GM21526 (cell line): ENCODE results near the gene PODNL1.
"Not testable (repeated sequence)": the region's sequence is repeated elsewhere in the genome, so short reads cannot be mapped to it uniquely, and the experiment has no call there.

ENCODE experiments used
- ATAC-seq: cut with Tn5 transposase; IDR thresholded peaks from one replicate; pipeline ENCODE4 v1.9.1; 2021; ENCODE audit warnings: moderate library complexity; ENCODE audit not compliant: unreplicated experiment, low FRiP score

The PODNL1 gene

GRCh38 chr19:13930402-13930801 is 7.8 kb downstream of the PODNL1 start:
- no peak for ATAC-seq

DNA sequence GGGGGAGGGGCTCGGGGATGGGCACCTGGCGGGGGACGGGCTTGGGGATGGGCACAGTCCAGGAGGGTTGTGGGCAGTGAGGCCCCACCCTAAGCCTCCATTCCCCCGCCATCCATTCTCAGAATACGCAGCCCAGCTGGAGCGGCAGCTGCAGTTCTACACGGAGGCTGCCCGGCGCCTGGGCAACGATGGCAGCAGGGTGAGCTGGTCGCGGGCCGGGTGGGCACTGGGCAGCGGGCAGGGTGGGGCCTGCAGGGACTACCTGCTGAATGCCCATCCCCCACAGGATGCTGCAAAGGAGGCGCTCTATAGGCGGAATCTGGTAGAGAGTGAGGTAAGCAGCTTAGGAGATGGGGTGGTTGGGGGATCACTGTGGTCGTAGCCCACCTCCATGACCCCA is 8.3 kb downstream of the PODNL1 start:
- ATAC-seq: no peak

- no peak for ATAC-seq
These were observed 8.9 kb downstream of the PODNL1 start for GRCh38 chr19:13929340-13929739.

DNA sequence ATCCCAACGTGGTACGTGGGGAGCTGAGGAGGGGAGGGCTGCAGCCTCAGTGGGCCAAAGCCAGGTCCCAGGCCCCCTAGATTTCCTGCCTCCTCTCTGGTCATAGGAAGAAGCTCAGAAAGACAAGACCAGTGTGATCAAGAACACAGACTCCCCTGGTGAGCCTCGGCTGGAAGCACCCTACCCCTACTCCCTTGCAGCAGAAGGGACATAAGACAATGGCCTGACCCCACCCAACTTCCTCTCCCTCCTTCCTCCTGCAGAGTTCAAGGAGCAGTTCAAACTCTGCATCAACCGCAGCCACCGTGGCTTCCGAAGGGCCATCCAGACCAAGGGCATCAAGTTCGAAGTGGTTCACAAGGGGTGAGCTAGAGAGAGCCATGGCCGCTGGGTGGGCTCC is 11.5 kb downstream of the PODNL1 start:
- no peak for ATAC-seq

DNA sequence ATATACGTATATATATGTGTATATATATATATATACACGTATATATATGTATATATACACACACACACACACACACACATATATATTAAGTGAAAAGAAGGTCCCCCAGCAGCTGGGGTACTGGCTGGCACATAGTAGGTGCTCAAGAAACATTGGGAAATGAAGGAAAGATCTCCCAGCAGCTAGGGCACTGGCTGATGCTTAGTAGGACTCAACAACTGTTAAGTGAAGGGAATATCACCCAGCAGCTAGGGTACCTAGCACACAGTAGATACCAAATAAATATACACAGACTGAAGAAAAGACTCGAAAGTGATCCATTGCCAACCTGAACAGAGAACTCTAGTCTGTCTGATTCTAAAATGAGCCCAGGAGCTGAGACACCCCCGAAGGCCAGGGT is 12.2 kb downstream of the PODNL1 start:
- ATAC-seq: no peak

DNA sequence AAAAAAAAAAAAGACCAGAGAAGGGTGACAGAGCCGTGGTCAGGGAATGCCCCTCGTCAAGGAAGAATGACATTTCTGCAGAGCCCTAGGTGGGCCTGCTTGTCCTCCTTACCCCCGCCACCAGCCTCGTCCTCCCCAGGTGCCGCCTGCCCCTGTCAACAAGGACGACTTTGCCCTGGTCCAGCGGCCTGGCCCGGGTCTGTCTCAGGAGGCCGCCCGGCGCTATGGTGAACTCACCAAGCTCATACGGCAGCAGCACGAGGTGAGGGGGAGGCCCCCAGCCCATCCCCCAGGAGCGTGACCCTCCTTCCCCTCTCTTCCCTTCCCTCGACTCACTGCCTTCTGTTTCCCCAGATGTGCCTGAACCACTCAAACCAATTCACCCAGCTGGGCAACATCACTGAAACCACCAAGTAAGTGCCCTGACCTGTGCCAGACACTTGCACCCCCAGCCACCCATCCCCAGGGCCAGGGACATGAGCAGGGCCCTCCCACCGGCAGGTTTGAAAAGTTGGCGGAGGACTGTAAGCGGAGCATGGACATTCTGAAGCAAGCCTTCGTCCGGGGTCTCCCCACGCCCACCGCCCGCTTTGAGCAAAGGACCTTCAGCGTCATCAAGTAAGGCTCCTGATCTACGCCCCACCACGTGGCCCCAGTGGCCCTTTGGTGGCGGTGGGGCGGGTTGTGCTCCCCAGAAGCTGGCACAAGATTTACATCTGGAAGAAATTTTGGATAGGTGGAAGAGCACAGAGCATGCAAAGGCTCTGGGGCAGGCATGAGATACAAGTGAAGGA is 14.8 kb downstream of the PODNL1 start:
- ATAC-seq: no peak

DNA sequence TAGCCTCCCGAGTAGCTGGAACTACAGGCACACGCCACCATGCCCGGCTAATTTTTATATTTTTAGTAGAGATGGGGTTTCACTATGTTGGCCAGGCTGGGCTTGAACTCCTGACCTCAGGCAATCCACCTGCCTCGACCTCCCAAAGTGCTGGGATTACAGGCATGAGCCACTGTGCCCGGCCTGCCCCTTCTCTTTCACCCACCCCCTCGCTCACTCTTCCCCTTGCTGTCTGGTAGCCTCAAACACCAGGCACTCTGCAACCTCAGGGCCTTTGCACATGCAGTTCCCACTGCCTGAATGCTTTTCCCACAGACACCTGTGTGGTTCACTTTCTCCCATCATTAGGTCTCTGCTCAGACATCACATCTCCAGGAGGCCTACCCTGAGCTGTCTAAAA is 16.1 kb downstream of the PODNL1 start:
- ATAC-seq: not testable (repeated sequence)

DNA sequence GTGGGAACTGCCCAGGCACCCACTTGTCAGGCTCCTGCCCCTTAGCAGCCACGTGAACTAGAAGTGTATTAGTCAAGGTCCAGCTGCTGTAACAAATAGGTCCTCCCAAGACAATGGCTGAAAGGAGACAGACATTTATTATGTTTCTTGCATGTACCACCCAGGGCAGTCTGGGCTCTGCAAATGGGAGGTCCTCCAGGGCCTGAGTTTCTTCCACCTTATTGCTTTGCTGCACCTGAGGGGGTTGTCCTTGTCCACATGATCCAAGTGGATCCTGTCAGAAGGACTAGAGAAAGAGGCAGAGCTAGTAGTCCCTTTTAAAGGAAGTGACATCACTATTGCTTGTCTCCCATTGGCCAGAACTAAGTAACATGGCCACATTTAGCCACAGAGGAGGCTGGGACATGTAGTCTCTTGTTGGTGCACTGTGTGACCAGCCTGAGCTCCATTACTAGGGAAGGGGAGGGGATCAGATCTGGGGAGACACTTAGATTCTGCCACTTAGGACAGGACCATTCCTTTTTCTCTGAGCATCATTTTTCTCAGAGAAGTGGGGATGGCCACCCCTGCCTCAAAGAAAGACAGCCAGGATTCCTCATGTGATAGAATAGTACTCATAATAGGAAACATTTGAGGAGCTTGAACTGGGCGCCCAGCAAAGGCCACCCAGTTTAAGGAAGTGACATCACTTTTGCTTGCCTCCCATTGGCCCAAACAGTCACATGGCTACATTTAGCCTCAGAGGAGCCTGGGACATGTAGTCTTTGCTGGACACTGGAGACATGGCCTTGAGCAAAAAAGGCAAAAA is 17.1 kb downstream of the PODNL1 start:
- no peak for ATAC-seq

DNA sequence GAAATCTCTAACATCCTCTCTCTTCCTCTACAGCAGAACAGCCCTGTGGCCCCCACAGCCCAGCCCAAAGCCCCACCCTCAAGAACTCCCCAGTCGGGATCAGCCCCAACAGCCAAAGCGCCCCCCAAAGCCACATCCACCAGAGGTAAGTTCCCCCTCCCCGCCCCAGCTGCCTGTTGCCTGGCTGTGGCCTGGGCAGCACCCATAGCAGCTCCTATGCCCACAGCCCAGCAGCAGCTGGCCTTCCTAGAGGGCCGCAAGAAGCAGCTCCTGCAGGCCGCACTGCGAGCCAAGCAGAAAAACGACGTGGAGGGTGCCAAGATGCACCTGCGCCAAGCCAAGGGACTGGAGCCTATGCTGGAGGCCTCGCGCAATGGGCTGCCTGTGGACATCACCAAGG is 17.7 kb downstream of the PODNL1 start:
- ATAC-seq: no peak

DNA sequence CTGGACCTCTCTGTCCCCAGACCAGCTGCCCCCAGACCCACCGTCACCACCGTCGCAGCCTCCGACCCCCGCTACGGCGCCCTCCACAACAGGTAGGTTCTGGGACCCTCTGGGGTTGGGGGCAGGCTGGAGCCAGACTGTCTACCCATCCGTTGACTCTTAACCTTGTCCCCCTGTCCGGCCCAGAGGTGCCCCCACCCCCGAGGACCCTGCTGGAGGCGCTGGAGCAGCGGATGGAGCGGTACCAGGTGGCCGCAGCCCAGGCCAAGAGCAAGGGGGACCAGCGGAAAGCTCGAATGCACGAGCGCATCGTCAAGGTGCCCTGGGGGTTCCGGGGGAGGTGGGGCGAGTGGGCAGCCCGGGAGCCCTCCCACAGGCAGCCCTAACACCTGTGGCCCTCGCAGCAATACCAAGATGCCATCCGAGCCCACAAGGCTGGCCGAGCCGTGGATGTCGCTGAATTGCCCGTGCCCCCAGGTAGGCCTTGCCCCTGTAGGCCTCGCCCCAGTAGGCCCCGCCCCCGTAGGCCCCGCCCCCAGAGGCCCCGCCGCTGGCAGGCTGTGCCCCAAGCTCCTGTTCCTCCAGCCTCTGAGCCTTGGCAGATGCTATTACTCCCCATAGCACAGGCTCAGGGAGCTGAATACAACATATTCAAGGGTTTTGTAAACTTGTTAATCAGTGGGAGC is 19.3 kb downstream of the PODNL1 start:
- no peak for ATAC-seq

GRCh38 chr19:13917888-13918406 is 20.3 kb downstream of the PODNL1 start:
- ATAC-seq: no peak

DNA sequence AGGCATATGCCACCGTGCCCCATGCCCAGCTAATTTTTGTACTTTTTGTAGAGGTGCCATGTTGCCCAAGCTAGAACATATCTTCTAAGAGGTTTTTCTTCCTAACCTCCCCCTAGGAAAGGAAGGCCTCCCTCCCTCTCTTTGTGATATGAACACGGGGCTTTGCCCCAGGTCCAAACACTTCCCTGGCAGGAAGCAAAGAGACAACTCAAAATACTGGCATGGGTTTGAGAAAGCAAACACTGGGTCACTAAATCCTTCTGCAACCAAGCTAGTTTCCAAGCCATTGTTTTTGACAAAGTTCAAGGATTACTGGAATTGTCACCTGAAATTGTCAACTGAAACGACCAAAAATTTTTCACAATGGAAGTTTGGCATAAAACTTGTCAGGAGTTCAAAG is 23.4 kb downstream of the PODNL1 start:
- no peak for ATAC-seq

DNA sequence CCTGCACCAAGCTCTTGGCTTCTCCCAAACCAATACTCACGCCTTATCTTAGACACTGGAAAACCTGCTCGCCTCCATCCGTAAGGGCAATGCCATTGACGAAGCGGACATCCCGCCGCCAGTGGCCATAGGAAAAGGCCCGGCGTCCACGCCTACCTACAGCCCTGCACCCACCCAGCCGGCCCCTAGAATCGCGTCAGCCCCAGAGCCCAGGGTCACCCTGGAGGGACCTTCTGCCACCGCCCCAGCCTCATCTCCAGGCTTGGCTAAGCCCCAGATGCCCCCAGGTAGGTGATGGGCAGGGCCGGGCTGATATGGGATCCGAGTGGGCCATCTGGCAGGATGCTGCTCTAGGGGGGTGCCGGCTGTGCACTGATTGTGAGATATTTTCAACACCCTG is 24.9 kb downstream of the PODNL1 start:
- ATAC-seq: no peak

- ATAC-seq: no peak
These were observed 28.8 kb downstream of the PODNL1 start for GRCh38 chr19:13909430-13909829.

GRCh38 chr19:13908674-13909073 is 29.5 kb downstream of the PODNL1 start:
- no peak for ATAC-seq

GRCh38 chr19:13906910-13907309 is 31.3 kb downstream of the PODNL1 start:
- no peak for ATAC-seq

DNA sequence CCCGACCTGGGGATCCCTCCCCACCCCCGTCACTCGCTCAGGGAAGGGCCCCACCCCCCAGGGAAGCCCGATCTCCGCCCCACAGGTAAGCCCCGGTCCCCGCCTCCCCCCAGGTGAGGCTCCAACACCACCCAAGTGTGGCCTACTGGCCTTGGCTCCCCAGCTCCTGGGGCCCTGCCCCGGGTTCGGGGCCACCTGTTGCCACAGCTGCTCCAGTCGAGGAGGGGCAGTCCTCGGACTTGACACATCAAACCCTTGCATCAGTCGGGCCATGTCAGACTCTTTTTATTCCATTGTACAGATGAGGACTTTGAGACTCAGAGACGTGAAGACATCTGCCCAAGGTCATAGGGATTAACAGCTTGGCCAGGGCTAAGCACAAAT is 31.7 kb downstream of the PODNL1 start:
- ATAC-seq: peak; percentile 9

GRCh38 chr19:13905634-13906520 is 32.3 kb downstream of the PODNL1 start, which contains the start of the genes BRME1 and CC2D1A:
TSS of gene BRME1 (minus strand) at chr19:13906117. CDS start at chr19:13904892, 1,225 bp downstream.
TSS of gene CC2D1A (plus strand) at chr19:13906201. CDS start at chr19:13906442, 241 bp downstream.
- ATAC-seq: peak; percentile 81

- no peak for ATAC-seq
These were observed 35.1 kb downstream of the PODNL1 start for GRCh38 chr19:13902993-13903555.
